GM19025 (cell line): ENCODE data around the gene HSD17B7.

Source experiments
- ATAC-seq: cut with Tn5 transposase; IDR thresholded peaks from one replicate; pipeline ENCODE4 v1.9.1; 2021; ENCODE audit warnings: mild to moderate bottlenecking, low read depth, moderate library complexity; ENCODE audit not compliant: unreplicated experiment

HSD17B7 gene

DNA sequence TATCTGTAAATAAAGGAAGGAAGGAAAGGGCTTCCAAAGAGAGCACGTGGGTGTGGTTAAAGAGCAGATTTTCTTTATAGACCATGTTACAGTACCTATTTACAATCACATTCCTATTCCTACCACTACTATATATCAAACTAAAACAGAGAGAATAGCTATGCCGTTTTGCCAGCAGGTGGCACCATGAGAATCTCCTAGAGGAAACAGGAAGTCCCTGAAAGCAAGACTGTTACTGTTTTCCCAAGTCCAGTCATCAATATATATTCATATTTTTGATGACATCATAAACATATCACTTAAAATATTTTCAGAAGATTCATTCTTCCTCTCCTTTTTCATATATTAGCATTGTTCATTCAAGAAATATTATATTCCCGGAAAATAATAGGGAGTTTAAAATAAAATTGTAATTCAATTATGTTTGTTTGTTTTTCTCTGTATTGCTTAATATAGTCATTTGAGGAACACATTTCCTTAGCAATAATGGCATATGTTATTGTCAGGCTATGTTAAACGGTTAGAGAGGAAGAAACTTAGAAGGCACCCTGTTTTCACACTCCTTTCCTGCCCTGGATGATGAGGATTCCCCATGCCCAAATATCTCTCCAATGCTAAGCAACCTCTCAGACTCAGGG is 63.9 kb downstream of the HSD17B7 start:
- peak; percentile 72 for ATAC-seq

- no peak for ATAC-seq
Observed at GRCh38 chr1:162855461-162856150, 65.1 kb downstream of the HSD17B7 start.

- ATAC-seq: no peak
Observed at GRCh38 chr1:162856260-162856659, 65.8 kb downstream of the HSD17B7 start.

- ATAC-seq: no peak
Observed at GRCh38 chr1:162857850-162858249, 67.3 kb downstream of the HSD17B7 start.

DNA sequence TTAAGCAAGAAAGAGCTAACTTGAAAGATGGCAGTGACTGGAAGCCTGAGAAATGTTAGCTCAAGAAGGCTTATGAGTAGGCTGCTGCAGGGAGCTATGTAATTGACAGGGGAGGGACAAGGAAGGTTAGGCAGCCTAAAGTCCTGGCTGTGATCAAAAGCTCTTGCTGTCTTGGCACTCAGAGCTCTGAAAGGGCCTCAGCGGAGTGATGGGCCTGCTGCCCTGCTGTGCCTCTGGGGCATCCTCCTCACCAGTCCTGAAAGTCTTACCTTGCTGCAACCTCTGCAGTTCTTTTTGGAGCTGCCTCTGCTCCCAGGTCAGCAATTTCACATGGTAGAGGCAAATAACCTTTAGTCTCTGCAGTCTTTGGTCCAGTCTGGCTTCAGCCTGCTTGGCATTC is 68.7 kb downstream of the HSD17B7 start:
- ATAC-seq: no peak

DNA sequence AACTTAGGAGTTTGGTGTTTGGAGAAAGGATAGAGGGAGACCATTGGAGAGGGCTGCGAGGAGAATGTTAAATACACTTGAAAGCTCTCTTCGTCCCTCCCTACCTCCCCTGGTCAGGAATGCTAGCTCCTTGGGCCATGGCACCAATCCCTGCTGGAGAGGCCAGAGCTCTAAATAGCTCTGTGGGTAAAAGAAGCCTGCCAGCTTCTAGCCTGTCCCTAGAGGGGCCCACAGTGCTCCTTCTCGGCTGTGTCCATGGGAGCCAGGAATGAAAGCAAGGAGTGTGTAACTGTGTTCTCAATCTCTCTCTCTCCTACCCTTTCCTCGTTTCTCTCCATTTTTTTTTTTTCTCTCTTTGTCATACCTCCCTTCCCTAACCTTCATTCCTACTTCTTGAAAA is 70.6 kb downstream of the HSD17B7 start, which contains the start of gene CCDC190:
Gene CCDC190 (minus strand): TSS at position 75 of the 400 bp plus-strand sequence. CDS start 1,529 bp downstream, outside the sequence.
- no peak for ATAC-seq

DNA sequence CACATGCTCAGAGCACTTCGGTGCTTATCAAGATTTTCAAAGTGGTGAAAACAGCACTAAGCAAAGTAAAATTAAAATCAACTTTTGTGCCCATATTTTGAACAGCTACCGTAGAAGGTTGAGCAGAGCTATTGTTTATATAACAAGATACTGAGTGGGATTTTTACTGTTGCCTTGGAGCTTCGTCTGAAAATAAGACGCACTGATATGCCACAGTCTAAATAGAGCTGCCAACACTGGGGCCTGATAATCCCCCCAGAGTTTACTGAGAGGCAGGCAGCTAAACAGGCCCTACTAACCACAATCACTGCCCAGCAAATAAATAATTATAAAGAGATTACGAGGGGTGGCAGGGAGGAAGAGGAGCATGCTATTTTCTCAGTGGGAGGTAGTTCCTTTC is 71.1 kb downstream of the HSD17B7 start:
- no peak for ATAC-seq
